Mesenteric fat pad (tissue), 1 donor: Measurements from ENCODE around the gene VDAC1. TPM values are rescaled to one million over a fixed set of nuclear protein-coding genes. Genes with fewer than 3 reads are reported as not detected.
A peak's percentile ranks its signal among the peaks of the same experiment; 100 is the strongest.
"Not testable (repeated sequence)": the region's sequence is repeated elsewhere in the genome, so short reads cannot be mapped to it uniquely, and the experiment has no call there.

Experiments used
- DNase-seq: peaks from one replicate; pipeline ENCODE4 v3.0.0-alpha.2; 2020; ENCODE audit warnings: low spot score
- total RNA-seq: library from RNA; stranded (reverse); fragmentation: NEBNext Ultra II Directional; extraction: Animal tissue kit (Norgen Biotek cat#: 25700); gene quantifications from one replicate; pipeline ENCODE4 v1.2.1, GENCODE V29; 2021
- donor health status: DM: yes; HTN: yes; CAD: no.

Gene VDAC1
- total RNA-seq, 1 donor from 2014 or later = 165 TPM

- DNase-seq = peak; percentile 41
These were observed 61.9 kb downstream of the VDAC1 start for GRCh38 chr5:133942614-133943474.

GRCh38 chr5:133941456-133942196 lies 63.1 kb downstream of the VDAC1 start:
- DNase-seq = peak; percentile 37

GRCh38 chr5:133939668-133940067 lies 65.1 kb downstream of the VDAC1 start:
- peak; percentile 18 for DNase-seq

GRCh38 chr5:133938929-133939328 lies 65.8 kb downstream of the VDAC1 start:
- no peak for DNase-seq

- peak; percentile 30 for DNase-seq
These were observed 66.5 kb downstream of the VDAC1 start for GRCh38 chr5:133938039-133938821.

- peak; percentile 8 for DNase-seq
These were observed 67.1 kb downstream of the VDAC1 start for GRCh38 chr5:133937628-133938027.

- no peak for DNase-seq
These were observed 68.1 kb downstream of the VDAC1 start for GRCh38 chr5:133936651-133937015.

GRCh38 chr5:133935991-133936650 lies 68.7 kb downstream of the VDAC1 start:
- not testable (repeated sequence) for DNase-seq

- no peak for DNase-seq
These were observed 69.2 kb downstream of the VDAC1 start for GRCh38 chr5:133935667-133935940.

GRCh38 chr5:133934822-133935666 lies 69.7 kb downstream of the VDAC1 start:
- DNase-seq = no peak

GRCh38 chr5:133934311-133934710 lies 70.5 kb downstream of the VDAC1 start:
- no peak for DNase-seq

GRCh38 chr5:133933670-133934295 lies 71.0 kb downstream of the VDAC1 start:
- no peak for DNase-seq

- DNase-seq = no peak
These were observed 71.6 kb downstream of the VDAC1 start for GRCh38 chr5:133933169-133933509.

GRCh38 chr5:133932441-133933168 lies 72.2 kb downstream of the VDAC1 start:
- DNase-seq = no peak

GRCh38 chr5:133931546-133931945 lies 73.2 kb downstream of the VDAC1 start:
- no peak for DNase-seq

GRCh38 chr5:133930813-133931090 lies 74.0 kb downstream of the VDAC1 start:
- DNase-seq = no peak

- no peak for DNase-seq
These were observed 74.5 kb downstream of the VDAC1 start for GRCh38 chr5:133930061-133930812.

- DNase-seq = no peak
These were observed 76.0 kb downstream of the VDAC1 start for GRCh38 chr5:133928587-133929393.
